ENCODE results near the gene TMEM236.

The TMEM236 gene, protein sequence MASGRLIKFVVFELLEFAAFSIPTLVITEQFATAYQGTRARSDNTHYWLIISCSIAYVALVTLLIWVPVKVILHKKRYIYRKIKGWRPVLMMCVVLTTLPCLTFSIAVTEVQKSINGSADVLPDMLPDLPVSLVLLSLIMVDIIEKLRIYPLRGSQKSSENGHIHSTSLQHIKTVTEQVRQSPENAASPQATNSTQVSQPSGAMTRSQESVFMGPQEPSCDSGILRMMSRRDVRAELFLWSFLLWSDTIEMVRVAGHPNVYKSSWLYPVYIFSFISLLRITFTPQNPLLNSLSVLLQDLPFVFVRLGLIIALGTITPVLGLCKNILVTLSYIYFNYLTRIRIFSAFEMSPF

DNA sequence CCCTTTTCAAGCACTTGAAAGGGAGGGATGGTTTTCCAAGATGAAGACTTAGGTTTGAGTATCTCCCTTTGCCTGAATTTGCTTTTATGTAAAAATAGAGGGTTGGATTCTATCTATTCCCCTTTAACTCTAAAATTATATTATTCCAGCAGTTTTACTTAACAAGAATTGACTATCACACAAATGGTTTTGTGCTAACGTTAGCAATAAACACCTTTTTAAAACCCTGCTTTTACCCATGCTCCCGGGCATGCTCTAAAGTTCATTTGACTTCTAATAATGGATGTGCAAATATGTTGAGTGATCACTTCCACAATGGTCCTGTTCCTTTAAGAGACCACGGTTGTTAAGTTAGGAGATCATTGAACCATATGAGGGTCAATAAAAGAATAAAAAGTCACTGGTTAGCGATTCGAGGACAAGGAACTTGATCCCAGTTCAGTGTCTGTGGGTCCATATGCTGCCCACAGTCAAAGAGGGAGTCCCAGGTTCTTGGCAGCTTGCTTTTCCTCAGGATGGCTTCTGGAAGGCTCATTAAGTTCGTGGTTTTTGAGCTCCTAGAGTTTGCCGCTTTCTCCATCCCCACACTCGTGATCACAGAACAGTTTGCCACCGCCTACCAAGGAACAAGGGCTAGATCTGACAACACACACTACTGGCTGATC lies at the start of gene TMEM236:
Gene TMEM236 (plus strand): TSS at position 421 of the 665 bp plus-strand sequence. CDS start 95 bp downstream, at position 516.
- Histone ChIP-seq H3K27ac (ENCODE audit: low read length) (no peak within 1 kb of the TSS), H3K9ac (ENCODE audit: low read length) (no peak within 1 kb of the TSS), H3K4me2 (ENCODE audit: low read depth, low read length) (no peak within 1 kb of the TSS), H3K27me3 (replicated peaks; ENCODE audit: insufficient read depth, low read length) (no peaks in the 10 kb centered on the region), H3K36me3 (replicated peaks; ENCODE audit: insufficient read depth, low read length) (no peaks in the 10 kb centered on the region), H3K4me1 (ENCODE audit: low read length) (peaks cover 9% of the 10 kb centered on the region), H3K79me2 (ENCODE audit: low read length) (no peaks in the 10 kb centered on the region), H3F3A (ENCODE audit: insufficient read depth, low read length) (peaks cover 5% of the 10 kb centered on the region; the same call in 1 of the 2 replicates), H3K4me3 (ENCODE audit: low read length) (no peak within 1 kb of the TSS), H2AFZ (ENCODE audit: low read length) (no peak within 1 kb of the TSS), H3K9me3 (replicated peaks; ENCODE audit: insufficient read depth, low read length) (no peaks in the 10 kb centered on the region), H3K9me2 (replicated peaks; ENCODE audit: insufficient read depth, low read length) (no peaks in the 10 kb centered on the region), H4K20me1 (ENCODE audit: insufficient read depth, low read length) (no peaks in the 10 kb centered on the region)
- TF ChIP-seq EZH2 (optimal IDR thresholded peaks at IDR 0.05; ENCODE audit: low read depth, low read length) (no peak), EZH2phosphoT487 (IDR thresholded peaks at IDR 0.05; ENCODE audit: low read length) (no peak)
- TF ChIP-seq, protein P1, sequence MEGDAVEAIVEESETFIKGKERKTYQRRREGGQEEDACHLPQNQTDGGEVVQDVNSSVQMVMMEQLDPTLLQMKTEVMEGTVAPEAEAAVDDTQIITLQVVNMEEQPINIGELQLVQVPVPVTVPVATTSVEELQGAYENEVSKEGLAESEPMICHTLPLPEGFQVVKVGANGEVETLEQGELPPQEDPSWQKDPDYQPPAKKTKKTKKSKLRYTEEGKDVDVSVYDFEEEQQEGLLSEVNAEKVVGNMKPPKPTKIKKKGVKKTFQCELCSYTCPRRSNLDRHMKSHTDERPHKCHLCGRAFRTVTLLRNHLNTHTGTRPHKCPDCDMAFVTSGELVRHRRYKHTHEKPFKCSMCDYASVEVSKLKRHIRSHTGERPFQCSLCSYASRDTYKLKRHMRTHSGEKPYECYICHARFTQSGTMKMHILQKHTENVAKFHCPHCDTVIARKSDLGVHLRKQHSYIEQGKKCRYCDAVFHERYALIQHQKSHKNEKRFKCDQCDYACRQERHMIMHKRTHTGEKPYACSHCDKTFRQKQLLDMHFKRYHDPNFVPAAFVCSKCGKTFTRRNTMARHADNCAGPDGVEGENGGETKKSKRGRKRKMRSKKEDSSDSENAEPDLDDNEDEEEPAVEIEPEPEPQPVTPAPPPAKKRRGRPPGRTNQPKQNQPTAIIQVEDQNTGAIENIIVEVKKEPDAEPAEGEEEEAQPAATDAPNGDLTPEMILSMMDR (IDR thresholded peaks at IDR 0.05; ENCODE audit: low read length) = no peak
- no peak for DNase-seq

DNA sequence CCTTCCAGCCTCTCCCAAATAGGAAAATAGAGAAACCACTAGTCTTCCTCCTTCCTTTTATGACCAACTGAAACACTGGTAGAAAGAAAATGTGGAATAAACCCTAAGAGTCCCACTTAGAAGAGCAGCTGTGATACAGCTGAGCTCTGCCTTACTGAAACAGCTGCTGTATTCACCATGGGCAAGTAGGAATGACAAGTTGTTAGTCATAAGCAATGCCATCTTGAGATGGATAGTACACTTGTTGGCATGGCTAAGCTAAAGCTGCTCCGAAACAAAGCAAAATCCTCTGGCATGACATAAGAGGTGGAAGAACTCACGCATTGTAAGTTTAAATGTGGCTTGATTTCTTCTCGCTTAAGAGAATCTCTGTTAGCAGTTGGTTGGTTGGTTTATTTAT lies 48.3 kb upstream of the TMEM236 start:
- no peak for DNase-seq
- H3K36me3 ChIP-seq (replicated peaks; ENCODE audit: insufficient read depth, low read length) = no peaks in the 10 kb centered on the region
- no peaks in the 10 kb centered on the region for H3K9me2 ChIP-seq (replicated peaks; ENCODE audit: insufficient read depth, low read length)
- H3K9me3 ChIP-seq (replicated peaks; ENCODE audit: insufficient read depth, low read length) = no peaks in the 10 kb centered on the region
- H3K27ac ChIP-seq (ENCODE audit: low read length) = no peak overlapping the region
- no peak overlapping the region for H3K4me3 ChIP-seq (ENCODE audit: low read length)
- H3K27me3 ChIP-seq (replicated peaks; ENCODE audit: insufficient read depth, low read length) = no peaks in the 10 kb centered on the region
- no peak overlapping the region for H2AFZ ChIP-seq (ENCODE audit: low read length)
- TF ChIP-seq, protein P1 (IDR thresholded peaks at IDR 0.05; ENCODE audit: low read length) = no peak
- TF ChIP-seq EZH2phosphoT487 (IDR thresholded peaks at IDR 0.05; ENCODE audit: low read length) (no peak), EZH2 (optimal IDR thresholded peaks at IDR 0.05; ENCODE audit: low read depth, low read length) (no peak)
- H3K4me1 ChIP-seq (ENCODE audit: low read length) = no peaks in the 10 kb centered on the region
- H4K20me1 ChIP-seq (ENCODE audit: insufficient read depth, low read length) = no peaks in the 10 kb centered on the region
- H3K9ac ChIP-seq (ENCODE audit: low read length) = no peak overlapping the region
- H3K79me2 ChIP-seq (ENCODE audit: low read length) = no peaks in the 10 kb centered on the region
- no peak overlapping the region for H3K4me2 ChIP-seq (ENCODE audit: low read depth, low read length)
- no peaks in the 10 kb centered on the region for H3F3A ChIP-seq (ENCODE audit: insufficient read depth, low read length)

DNA sequence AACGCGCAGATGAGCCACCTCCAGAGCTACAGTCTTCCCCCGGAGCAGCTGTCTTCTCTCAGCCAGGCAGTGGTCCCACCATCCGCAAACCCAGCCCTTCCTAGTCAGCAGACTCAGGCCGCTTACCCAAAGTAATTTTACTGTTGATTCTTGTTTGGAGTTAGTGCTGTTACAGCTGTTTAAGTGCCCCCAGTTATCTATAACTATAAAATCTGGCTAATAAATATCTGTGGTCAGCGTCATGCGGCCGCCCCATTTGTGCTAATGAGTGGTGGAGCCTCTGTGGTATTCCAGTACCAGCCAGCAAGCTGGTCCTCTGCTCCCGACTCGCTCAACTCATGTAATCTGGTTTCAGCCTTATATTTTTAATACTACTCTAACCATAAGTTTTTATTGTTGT lies 43.2 kb upstream of the TMEM236 start:
- Histone ChIP-seq H3K36me3 (replicated peaks; ENCODE audit: insufficient read depth, low read length) (no peaks in the 10 kb centered on the region), H3K27me3 (replicated peaks; ENCODE audit: insufficient read depth, low read length) (no peaks in the 10 kb centered on the region), H3F3A (ENCODE audit: insufficient read depth, low read length) (no peaks in the 10 kb centered on the region), H2AFZ (ENCODE audit: low read length) (no peak overlapping the region), H3K4me1 (ENCODE audit: low read length) (no peaks in the 10 kb centered on the region), H3K9me2 (replicated peaks; ENCODE audit: insufficient read depth, low read length) (no peaks in the 10 kb centered on the region), H3K9me3 (replicated peaks; ENCODE audit: insufficient read depth, low read length) (no peaks in the 10 kb centered on the region), H3K79me2 (ENCODE audit: low read length) (no peaks in the 10 kb centered on the region), H3K9ac (ENCODE audit: low read length) (no peak overlapping the region), H3K27ac (ENCODE audit: low read length) (no peak overlapping the region), H4K20me1 (ENCODE audit: insufficient read depth, low read length) (no peaks in the 10 kb centered on the region), H3K4me2 (ENCODE audit: low read depth, low read length) (no peak overlapping the region), H3K4me3 (ENCODE audit: low read length) (no peak overlapping the region)
- DNase-seq = no peak
- TF ChIP-seq, protein P1 (IDR thresholded peaks at IDR 0.05; ENCODE audit: low read length) = no peak

Measured in MM.1S (cell line).